Stimulated activated CD8-positive, alpha-beta memory T cell treated with anti-CD3 and anti-CD28 coated beads, Interleukin-12 subunit alpha, Interleukin-12 subunit beta, amount 100 ng/mL, for 1 hour (primary cell): ENCODE data around the gene CACNB2.
"Not testable (repeated sequence)": the region's sequence is repeated elsewhere in the genome, so short reads cannot be mapped to it uniquely, and the experiment has no call there.

ENCODE experiments used
- DNase-seq: peaks from one replicate; pipeline ENCODE4 v3.0.0-alpha.2; 2020; ENCODE audit warnings: low read depth

The CACNB2 gene

DNA sequence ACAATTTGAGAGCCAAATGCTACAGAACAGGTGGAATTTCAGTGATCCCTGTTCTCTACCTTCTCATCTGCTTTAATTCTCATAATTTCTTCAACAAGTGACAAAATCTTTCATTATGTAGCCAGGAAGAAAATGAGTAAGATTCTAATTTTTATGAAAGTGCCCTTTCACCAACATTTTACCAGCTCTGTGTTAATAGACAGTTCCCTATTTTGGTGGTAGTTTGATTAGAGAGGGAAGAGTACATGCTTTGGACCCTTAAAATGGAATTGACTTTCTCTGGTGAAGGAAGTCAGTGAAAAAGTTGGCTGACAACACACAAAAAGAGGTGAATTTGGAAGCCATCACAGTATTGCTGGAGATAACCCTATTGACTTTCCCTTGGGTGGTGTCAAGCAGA lies 61.7 kb downstream of the CACNB2 start:
- DNase-seq = no peak

DNA sequence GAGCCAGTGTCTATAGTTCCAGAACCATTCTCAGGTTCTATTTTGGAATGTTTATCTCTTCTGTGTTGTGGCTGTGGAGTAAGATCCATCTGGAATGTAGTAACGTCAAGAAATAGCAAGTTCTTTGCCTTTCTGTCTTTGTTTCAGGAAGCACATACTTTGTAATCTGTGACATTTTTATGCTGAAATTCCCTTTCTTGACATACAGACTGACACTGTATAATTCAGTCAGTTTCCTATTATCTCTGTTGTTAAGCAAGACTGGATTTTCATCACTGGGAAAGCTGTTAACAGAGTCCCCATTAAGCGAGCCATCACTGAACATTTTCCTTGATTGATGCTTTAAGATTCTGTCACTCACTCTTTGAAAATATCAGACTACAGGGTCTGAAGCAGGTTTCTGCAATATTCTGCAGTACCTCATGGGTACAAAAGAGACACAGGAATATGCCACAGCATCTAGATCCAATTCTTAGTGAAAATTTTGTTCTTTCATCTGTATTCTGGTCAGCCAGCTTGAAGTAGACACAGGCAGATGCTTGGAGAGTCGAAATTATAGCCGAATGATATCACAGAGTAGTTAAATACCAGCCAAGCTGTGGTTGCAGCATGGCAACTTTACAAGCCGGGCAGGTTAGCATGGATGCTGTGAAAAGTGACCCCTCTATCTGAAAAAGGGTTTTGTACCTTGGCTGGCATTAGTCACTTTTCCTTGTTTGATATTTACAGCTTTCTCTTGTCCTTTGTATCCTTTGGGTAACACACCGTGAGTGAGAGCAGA lies 62.6 kb downstream of the CACNB2 start:
- DNase-seq = no peak

- no peak for DNase-seq
Observed at GRCh38 chr10:18203471-18203870, 63.2 kb downstream of the CACNB2 start.

DNA sequence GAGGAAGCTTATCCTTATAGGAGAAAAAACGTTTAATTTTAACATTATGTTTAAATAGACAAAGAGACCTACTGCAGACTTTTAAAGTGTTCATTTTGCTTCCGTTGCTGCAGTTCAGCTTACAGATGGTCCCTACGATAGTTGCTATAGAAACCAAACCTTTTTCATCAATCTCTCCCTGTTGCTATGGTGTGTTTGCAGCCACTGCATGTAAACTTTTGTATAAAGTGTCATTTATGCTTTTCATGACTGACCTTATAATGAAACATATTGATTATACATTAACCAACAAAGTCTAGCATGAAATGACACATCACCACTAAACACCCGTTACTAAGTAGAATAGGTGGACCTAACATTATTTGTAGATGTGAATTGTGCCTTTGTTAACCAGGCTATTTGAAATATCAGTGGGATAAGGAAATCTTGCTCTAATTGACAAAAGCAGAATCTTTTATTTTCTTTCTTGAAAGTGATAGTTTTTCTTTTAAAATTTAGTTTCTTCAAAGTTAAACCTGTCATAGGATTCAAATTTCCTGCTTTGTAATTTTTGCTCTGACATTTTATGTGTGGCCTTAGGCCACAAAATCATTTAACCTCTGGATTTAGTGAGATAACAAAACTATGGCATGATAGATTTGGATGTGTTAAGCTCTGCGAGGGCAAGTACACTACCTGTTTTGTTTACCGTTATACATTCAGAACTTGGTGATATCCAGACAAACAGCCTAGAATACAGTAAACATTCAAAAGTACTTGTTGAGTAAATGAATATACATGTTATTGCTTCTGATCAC lies 64.0 kb downstream of the CACNB2 start:
- no peak for DNase-seq

GRCh38 chr10:18205098-18205834 lies 65.0 kb downstream of the CACNB2 start:
- no peak for DNase-seq

DNA sequence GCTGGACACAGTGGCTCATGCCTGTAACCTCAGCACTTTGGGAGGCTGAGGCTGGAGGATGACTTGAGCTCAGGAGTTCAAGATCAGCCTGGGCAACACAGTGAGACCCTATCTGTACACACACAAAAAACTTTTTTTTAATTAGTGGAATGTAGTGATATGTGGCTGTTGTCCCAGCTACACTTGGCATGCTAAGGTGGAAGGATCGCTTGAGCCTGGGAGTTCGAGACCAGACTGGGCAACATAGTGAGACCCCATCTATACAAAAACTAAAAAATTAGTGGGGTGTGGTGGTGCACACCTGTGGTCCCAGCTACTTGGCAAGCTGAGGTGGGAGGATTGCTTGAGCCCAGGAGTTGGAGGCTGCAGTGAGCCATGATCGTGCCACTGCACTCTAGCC lies 68.0 kb downstream of the CACNB2 start:
- DNase-seq = not testable (repeated sequence)

DNA sequence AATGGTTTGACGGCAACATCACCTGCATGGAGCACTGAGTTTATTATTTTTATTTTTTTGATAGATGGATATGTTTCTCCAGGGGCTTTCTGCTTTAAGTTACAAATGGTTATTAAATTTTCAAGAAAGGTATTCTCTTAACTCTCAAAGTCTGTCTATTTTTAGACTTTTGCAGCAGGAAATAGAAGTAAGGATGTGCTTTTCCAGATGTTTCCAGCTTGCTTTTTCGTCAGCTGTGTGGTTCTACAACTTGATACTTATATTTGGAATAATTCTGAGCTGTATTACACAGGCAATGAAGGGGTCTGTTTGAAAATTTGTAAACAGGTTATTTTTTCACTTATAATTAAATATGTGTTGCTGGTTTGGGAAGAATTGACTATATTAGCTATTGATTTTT lies 69.0 kb downstream of the CACNB2 start:
- DNase-seq = no peak

- no peak for DNase-seq
Observed at GRCh38 chr10:18210711-18211110, 70.5 kb downstream of the CACNB2 start.

DNA sequence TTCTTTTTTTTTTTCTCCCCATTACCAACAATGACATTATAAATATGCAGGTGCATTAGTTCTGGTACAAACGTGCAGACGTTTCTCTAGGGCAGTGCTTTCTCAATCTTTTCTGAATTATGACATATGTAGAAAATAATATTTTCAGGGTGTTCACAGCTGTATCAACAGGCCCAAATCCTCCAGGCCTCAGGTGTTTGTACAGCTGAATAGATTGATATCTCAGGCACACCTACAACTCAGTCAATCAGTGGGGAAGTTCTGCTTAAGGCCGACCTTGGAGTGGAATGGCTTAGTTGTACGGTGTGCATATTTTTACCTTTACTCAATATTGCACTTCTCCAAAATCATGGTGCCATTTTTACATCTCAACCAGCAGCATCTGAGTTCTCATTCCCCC lies 71.6 kb downstream of the CACNB2 start:
- DNase-seq = no peak

DNA sequence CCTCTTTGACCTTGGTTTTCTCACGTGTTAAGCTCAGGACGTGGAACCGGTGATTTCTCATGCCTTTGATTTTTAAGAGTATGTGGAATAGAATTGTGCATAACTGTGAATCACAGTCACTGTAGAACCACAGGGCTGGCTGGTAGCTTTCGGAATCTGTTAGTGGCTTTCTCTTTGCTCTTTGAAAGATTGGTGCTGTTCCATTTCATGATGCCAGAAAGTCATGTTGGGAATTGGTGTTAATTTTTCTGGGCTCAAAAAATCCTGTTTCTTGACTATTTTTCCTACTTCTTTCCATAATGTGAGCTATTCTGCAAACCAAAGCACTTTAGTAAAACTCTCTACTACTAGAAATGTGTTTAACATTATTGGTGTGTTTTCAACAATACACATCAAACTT lies 73.0 kb downstream of the CACNB2 start:
- no peak for DNase-seq

GRCh38 chr10:18214691-18215563 lies 74.7 kb downstream of the CACNB2 start:
- DNase-seq = no peak

- no peak for DNase-seq
Observed at GRCh38 chr10:18216482-18216881, 76.3 kb downstream of the CACNB2 start.

GRCh38 chr10:18217577-18217976 lies 77.4 kb downstream of the CACNB2 start:
- DNase-seq = no peak

DNA sequence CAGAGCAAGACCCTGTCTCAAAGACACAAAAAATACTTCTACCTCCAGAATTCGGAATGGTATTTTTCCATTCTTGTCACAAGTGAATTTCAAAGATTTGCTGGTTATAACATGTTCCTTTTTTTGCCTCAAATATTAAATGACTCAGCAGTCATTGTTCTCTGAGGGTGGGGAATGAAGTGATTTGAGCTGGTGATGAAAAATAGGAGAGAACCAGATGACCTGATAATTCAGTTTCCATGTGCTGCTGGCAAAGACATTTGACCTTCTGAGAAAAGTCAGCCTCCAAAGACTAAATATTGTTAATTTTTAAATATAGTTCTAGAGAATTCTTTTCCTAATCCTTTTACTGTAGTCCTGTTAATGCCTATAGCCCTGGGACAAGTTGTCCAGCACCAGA lies 78.9 kb downstream of the CACNB2 start:
- no peak for DNase-seq

GRCh38 chr10:18221123-18221522 lies 80.9 kb downstream of the CACNB2 start:
- DNase-seq = no peak

DNA sequence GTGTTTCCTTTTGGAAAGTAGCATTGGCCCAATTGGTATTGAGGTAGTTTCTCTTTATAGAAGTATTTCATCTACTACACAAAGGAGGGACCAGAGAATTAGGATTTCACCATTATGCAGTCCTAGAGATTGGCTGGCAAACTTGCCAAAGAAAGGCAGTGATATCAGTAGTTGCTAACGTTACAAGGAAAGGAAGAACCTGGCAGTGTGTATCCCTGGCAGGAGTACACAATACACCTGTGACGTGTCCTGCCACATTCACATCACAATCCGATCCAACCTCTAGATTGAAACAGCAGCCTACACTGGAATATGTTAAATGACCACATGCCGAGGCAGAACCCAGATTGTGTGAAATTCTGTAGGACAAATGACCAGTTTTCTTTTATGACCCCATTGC lies 81.7 kb downstream of the CACNB2 start:
- no peak for DNase-seq

- DNase-seq = no peak
Observed at GRCh38 chr10:18222866-18223265, 82.6 kb downstream of the CACNB2 start.

DNA sequence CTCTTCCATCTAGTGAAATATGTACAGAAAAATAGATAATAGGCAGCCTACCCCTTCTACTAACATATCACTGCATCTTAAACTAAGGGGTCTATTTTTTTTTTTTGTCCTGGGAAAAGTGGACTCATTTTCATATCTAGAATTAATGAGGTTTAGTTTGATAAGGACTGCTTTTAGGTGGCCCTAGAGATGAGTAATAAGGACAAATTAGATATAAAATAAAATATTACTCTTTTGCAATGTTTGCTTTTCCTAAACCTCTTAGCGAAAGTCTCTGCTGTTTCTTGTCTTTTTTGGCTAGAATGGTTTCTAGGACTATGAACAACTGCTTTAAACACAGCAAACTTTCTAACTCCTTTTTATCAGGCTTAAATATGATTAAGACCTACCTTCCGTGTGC lies 83.7 kb downstream of the CACNB2 start:
- no peak for DNase-seq

DNA sequence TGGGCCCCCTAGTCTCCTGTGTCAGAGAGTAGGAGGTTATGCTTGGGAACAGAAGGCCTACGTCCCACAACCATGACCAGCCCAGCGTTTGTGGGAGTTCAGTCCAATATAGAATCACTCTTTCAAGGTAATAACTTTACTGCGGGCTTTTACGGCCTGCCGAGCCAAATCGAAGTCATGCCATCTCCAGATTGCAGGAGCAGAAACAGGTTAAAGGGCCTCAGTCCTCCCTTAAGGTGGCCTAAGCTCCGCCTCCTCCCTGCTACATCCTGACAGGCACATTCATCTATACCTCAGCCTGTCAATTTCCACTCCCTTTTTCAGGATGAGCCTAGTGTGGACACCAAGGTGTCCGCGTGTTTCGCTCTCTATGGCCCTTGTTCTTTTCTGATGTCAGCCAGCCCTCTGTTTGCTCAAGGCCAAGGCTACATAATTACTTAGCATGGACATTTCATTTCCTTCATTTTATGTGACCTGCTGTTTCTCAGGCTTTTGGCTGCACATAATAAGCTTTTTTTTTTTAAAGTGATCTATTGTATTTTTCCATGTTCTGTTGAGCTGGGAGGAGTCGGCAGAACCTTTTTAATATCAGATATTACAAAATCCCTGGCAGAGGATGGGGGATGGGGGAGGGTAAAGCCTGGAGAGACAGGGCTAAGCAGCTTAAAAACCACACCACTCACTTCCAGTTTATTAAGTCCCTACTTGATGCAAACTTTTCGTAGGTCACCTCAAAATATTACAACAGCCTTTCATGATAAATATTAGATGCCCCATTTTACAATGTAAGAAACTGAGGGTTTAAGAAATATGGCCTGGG lies 84.6 kb downstream of the CACNB2 start:
- DNase-seq = no peak

DNA sequence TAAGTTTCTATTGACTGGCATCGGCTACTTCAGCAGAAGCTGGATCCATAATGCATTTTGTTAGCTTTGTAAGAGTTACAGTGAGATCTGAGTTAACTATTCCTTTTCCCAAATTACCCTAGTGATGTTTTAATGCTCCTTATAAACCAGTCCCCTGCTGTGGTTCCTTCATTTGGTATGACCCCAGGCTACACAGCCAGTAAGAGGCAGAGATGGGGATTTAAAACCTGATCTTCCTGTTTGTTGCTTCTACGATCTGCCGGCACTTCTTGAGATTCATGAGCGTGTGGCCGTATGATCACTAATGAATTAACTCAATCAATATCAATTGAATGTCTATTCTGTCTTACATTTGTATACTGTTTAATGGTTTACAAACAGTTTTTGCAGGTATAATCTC lies 86.1 kb downstream of the CACNB2 start:
- DNase-seq = no peak

DNA sequence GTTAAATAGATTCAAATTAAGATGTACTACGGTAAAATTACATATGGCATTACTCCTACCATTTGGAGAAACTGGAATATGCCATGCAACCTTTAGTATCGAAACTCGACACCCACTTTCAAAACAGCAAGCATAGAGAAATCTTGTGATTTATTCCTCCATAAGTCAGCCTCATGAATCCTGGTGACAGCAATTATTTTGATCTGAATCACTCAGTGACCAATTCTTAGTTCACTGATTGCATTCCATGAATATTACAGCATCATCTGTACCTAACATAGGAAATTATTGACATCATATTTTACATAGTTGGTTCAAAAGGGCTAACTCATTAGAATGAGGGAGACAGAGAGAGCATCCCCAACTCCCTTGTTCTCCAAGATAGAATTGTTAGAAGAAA lies 89.6 kb downstream of the CACNB2 start:
- DNase-seq = no peak
